Astrocyte (in vitro differentiated cells and primary cell): Measurements from ENCODE around the gene HASPIN. TPM values are rescaled to one million over a fixed set of nuclear protein-coding genes. Genes with fewer than 3 reads are reported as not detected.

Experiments
- DNase-seq: peaks from one replicate; pipeline ENCODE4 v3.0.0-alpha.2; 2010; ENCODE audit warnings: low read depth
- FAIRE-seq: peaks from 2 replicates; lab custom pipeline; 2011; peaks lifted over from hg19 to GRCh38; lab: Jason Lieb, UNC
- H2AFZ ChIP-seq: 2 replicates; pipeline ENCODE4 v1.6.0; 2012; ENCODE audit warnings: low read depth, low read length, inconsistent platforms
- H3K27ac ChIP-seq: 2 replicates; pipeline ENCODE4 v1.5.1; 2011; ENCODE audit warnings: low read depth, low read length, inconsistent platforms
- H3K27me3 ChIP-seq: 2 replicates; pipeline ENCODE4 v1.6.0; 2011; ENCODE audit warnings: low read length, inconsistent platforms; ENCODE audit not compliant: insufficient read depth
- H3K36me3 ChIP-seq: 2 replicates; pipeline ENCODE4 v1.5.1; 2011; ENCODE audit warnings: low read length, inconsistent platforms; ENCODE audit not compliant: insufficient read depth
- H3K4me1 ChIP-seq: 2 replicates; pipeline ENCODE4 v1.5.1; 2011; ENCODE audit warnings: low read length, inconsistent platforms; ENCODE audit not compliant: insufficient read depth
- H3K4me2 ChIP-seq: 2 replicates; pipeline ENCODE4 v1.6.0; 2012; ENCODE audit warnings: low read length, inconsistent platforms
- H3K4me3 ChIP-seq: 2 replicates; pipeline ENCODE4 v1.5.1; 2011; ENCODE audit warnings: low read depth, mild to moderate bottlenecking, low read length, inconsistent platforms; ENCODE audit not compliant: insufficient read depth
- H3K79me2 ChIP-seq: 2 replicates; pipeline ENCODE4 v1.6.0; 2012; ENCODE audit warnings: mild to moderate bottlenecking, low read length, inconsistent platforms; ENCODE audit not compliant: insufficient read depth
- H3K9ac ChIP-seq: 2 replicates; pipeline ENCODE4 v1.6.0; 2012; ENCODE audit warnings: mild to moderate bottlenecking, low read length, inconsistent platforms
- H3K9me3 ChIP-seq: 2 replicates; pipeline ENCODE4 v1.5.1; 2012; ENCODE audit warnings: low read depth, mild to moderate bottlenecking, low read length, inconsistent platforms; ENCODE audit not compliant: insufficient read depth
- H4K20me1 ChIP-seq: 2 replicates; pipeline ENCODE4 v1.6.0; 2012; ENCODE audit warnings: low read length, inconsistent platforms; ENCODE audit not compliant: insufficient read depth
- H3K27ac Mint-ChIP-seq: one replicate; pipeline ENCODE4 v1.8.0; 2021; ENCODE audit warnings: mild to moderate bottlenecking, mixed read lengths; ENCODE audit not compliant: unreplicated experiment
- H3K27me3 Mint-ChIP-seq: one replicate; pipeline ENCODE4 v1.8.0; 2021; ENCODE audit warnings: low read depth, mixed read lengths; ENCODE audit not compliant: unreplicated experiment
- H3K36me3 Mint-ChIP-seq: one replicate; pipeline ENCODE4 v1.8.0; 2021; ENCODE audit warnings: low read depth, mixed read lengths; ENCODE audit not compliant: unreplicated experiment
- H3K4me1 Mint-ChIP-seq: one replicate; pipeline ENCODE4 v1.8.0; 2021; ENCODE audit warnings: low read depth, mixed read lengths; ENCODE audit not compliant: unreplicated experiment
- H3K4me3 Mint-ChIP-seq: one replicate; pipeline ENCODE4 v1.8.0; 2021; ENCODE audit warnings: mild to moderate bottlenecking, moderate library complexity, mixed read lengths; ENCODE audit not compliant: unreplicated experiment
- H3K9me3 Mint-ChIP-seq: one replicate; pipeline ENCODE4 v1.8.0; 2021; ENCODE audit warnings: mild to moderate bottlenecking, mixed read lengths; ENCODE audit not compliant: unreplicated experiment
- EZH2 ChIP-seq: IDR thresholded peaks from 2 replicates; pipeline ENCODE4 v1.6.1; 2012; ENCODE audit warnings: mild to moderate bottlenecking, low read length, inconsistent platforms; ENCODE audit not compliant: insufficient read depth
- total RNA-seq: library from RNA; stranded (reverse); gene quantifications from 2 replicates; pipeline ENCODE4 v1.2.1, GENCODE V29; 2021
- TF ChIP-seq, protein P1 (sequence below): IDR thresholded peaks from 2 replicates; pipeline ENCODE4 v1.5.1; 2011; ENCODE audit warnings: low read depth, mild to moderate bottlenecking, inconsistent platforms, low read length, moderate library complexity; ENCODE audit not compliant: insufficient read depth

The HASPIN gene
- total RNA-seq, 1 donor from 2014 or later, result 2.4 TPM

DNA sequence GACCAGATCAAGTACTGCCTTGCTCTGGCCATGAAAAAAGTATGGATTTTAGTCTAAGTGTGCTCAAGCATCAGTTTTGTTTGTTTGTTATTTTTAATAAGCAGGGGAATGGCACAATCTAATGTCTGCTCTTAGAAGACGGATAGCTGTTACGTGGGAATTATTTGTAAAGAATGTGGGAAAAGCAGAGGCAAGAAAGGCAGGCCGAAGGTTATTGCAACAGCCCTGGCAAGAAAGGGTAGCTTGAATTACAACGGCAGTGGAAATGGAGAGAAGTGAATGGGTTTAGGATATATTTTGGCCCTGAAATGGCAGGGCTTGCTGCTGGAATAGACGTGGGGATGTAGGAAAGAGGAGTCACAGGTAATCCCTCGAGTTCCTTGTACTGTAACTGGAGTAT lies 987 bp upstream of the HASPIN start:
- Mint-ChIP-seq H3K27ac (peak overlapping the region; percentile 90), H3K4me3 (peak overlapping the region; percentile 95), H3K9me3 (no peaks in the 10 kb centered on the region), H3K4me1 (peaks cover 18% of the 10 kb centered on the region), H3K36me3 (peaks cover 3% of the 10 kb centered on the region), H3K27me3 (no peaks in the 10 kb centered on the region)
- no peaks in the 10 kb centered on the region for H3K27me3 ChIP-seq
- peaks cover 11% of the 10 kb centered on the region for H3K36me3 ChIP-seq
- H3K4me1 ChIP-seq, result peaks cover 30% of the 10 kb centered on the region
- H4K20me1 ChIP-seq, result peaks cover 11% of the 10 kb centered on the region
- H3K4me2 ChIP-seq, result peak overlapping the region; percentile 99
- no peak for FAIRE-seq
- peak overlapping the region; percentile 98 for H3K9ac ChIP-seq
- H2AFZ ChIP-seq, result peak overlapping the region; percentile 100
- TF ChIP-seq EZH2, result no peak
- TF ChIP-seq, protein P1, sequence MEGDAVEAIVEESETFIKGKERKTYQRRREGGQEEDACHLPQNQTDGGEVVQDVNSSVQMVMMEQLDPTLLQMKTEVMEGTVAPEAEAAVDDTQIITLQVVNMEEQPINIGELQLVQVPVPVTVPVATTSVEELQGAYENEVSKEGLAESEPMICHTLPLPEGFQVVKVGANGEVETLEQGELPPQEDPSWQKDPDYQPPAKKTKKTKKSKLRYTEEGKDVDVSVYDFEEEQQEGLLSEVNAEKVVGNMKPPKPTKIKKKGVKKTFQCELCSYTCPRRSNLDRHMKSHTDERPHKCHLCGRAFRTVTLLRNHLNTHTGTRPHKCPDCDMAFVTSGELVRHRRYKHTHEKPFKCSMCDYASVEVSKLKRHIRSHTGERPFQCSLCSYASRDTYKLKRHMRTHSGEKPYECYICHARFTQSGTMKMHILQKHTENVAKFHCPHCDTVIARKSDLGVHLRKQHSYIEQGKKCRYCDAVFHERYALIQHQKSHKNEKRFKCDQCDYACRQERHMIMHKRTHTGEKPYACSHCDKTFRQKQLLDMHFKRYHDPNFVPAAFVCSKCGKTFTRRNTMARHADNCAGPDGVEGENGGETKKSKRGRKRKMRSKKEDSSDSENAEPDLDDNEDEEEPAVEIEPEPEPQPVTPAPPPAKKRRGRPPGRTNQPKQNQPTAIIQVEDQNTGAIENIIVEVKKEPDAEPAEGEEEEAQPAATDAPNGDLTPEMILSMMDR, result no peak
- DNase-seq, result no peak
- H3K27ac ChIP-seq, result peak overlapping the region; percentile 88
- H3K4me3 ChIP-seq, result peak overlapping the region; percentile 98
- H3K9me3 ChIP-seq, result no peaks in the 10 kb centered on the region
- peaks cover 53% of the 10 kb centered on the region for H3K79me2 ChIP-seq

DNA sequence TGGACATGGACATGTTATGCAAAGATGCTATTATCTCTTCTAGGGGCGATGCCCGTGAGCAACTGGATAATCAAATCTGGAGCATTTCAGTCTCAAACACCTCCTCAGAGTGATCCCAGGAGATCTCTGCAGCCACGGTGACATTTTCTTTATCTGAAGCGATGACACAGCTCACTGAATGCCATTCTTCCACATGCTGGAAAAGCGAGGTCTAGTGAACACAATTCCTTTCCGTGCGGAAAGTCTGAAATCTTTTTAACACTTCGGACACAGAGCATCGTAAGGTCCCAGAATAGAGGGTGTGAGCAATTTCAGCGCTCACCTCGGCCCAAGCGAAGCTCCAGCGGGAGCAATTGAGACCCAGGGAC lies 531 bp upstream of the HASPIN start:
- H3K4me1 Mint-ChIP-seq, result peaks cover 18% of the 10 kb centered on the region
- Histone ChIP-seq H3K9me3 (no peaks in the 10 kb centered on the region), H3K27me3 (no peaks in the 10 kb centered on the region), H3K79me2 (peaks cover 57% of the 10 kb centered on the region), H3K9ac (peak overlapping the region; percentile 98), H3K4me1 (peaks cover 30% of the 10 kb centered on the region), H3K4me2 (peak overlapping the region; percentile 99), H3K4me3 (peak overlapping the region; percentile 98), H2AFZ (peak overlapping the region; percentile 100), H4K20me1 (peaks cover 11% of the 10 kb centered on the region), H3K27ac (peak overlapping the region; percentile 88), H3K36me3 (peaks cover 6% of the 10 kb centered on the region)
- peaks cover 3% of the 10 kb centered on the region for H3K36me3 Mint-ChIP-seq
- TF ChIP-seq EZH2, result no peak
- TF ChIP-seq, protein P1, result no peak
- peak overlapping the region; percentile 95 for H3K4me3 Mint-ChIP-seq
- no peaks in the 10 kb centered on the region for H3K9me3 Mint-ChIP-seq
- no peak for DNase-seq
- no peak for FAIRE-seq
- H3K27ac Mint-ChIP-seq, result peak overlapping the region; percentile 90
- no peaks in the 10 kb centered on the region for H3K27me3 Mint-ChIP-seq

DNA sequence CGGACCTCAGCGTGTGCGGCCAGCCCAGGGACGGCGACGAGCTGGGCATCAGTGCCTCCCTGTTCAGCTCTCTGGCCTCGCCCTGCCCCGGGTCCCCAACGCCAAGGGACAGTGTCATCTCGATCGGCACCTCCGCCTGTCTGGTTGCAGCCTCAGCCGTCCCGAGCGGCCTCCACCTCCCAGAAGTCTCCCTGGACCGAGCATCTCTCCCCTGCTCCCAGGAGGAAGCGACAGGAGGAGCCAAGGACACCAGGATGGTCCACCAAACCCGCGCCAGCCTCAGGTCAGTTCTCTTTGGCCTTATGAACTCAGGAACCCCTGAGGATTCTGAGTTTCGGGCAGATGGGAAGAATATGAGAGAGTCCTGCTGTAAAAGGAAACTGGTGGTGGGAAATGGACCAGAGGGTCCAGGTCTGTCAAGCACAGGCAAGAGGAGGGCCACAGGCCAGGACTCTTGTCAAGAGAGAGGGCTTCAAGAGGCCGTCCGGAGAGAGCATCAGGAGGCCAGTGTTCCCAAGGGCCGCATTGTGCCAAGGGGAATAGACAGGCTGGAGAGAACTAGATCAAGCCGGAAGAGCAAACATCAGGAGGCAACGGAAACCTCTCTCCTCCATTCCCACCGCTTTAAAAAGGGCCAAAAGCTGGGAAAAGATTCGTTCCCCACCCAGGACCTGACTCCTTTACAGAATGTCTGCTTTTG lies 825 bp downstream of the HASPIN start:
- peaks cover 3% of the 10 kb centered on the region for H3K36me3 Mint-ChIP-seq
- peak overlapping the region; percentile 88 for H3K27ac ChIP-seq
- peak overlapping the region; percentile 71 for H3K27ac Mint-ChIP-seq
- H3K27me3 Mint-ChIP-seq, result no peaks in the 10 kb centered on the region
- H3K4me3 ChIP-seq, result peak overlapping the region; percentile 98
- H3K27me3 ChIP-seq, result no peaks in the 10 kb centered on the region
- DNase-seq, result no peak
- H4K20me1 ChIP-seq, result peaks cover 11% of the 10 kb centered on the region
- H3K9me3 Mint-ChIP-seq, result no peaks in the 10 kb centered on the region
- H2AFZ ChIP-seq, result peak overlapping the region; percentile 100
- peak overlapping the region; percentile 95 for H3K4me3 Mint-ChIP-seq
- peaks cover 16% of the 10 kb centered on the region for H3K4me1 Mint-ChIP-seq
- peaks cover 53% of the 10 kb centered on the region for H3K79me2 ChIP-seq
- no peaks in the 10 kb centered on the region for H3K9me3 ChIP-seq
- no peaks in the 10 kb centered on the region for H3K36me3 ChIP-seq
- H3K4me1 ChIP-seq, result peaks cover 28% of the 10 kb centered on the region
- TF ChIP-seq, protein P1, result no peak
- TF ChIP-seq EZH2, result no peak
- peak overlapping the region; percentile 98 for H3K9ac ChIP-seq
- no peak for FAIRE-seq
- H3K4me2 ChIP-seq, result peak overlapping the region; percentile 99
